Measurements from ENCODE around the gene CADM2.

DNA sequence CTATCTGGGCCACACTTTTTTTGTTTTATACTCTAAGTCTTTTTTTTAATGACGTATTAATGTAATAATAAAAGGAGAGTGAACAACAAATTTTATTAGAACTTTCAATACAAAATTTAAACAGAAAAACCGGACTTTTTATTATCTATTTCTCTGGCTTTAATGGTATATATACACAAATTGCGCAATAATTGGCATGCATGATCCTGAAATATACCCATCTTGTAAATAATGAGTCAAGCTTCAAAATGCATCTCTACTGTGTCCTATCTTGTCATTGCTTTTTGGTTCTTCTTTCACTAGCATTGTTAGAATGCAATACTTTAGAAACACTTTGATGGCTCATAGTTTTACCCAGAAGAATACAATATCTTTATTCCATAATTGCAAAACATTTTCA, 963.6 kb downstream of the CADM2 start:
- TF ChIP-seq CTCF (IDR thresholded peaks at IDR 0.05) (no peak), EZH2 (IDR thresholded peaks at IDR 0.05) (no peak), EZH2phosphoT487 (IDR thresholded peaks at IDR 0.05) (no peak)

Data from neural progenitor cell (in vitro differentiated cells).